ENCODE data around the gene CEMIP2. TPM values are rescaled to one million over a fixed set of nuclear protein-coding genes. Genes with fewer than 3 reads are reported as not detected.

Gene CEMIP2
- total RNA-seq, 1 experiment from 2014 or later: 40.5 TPM

DNA sequence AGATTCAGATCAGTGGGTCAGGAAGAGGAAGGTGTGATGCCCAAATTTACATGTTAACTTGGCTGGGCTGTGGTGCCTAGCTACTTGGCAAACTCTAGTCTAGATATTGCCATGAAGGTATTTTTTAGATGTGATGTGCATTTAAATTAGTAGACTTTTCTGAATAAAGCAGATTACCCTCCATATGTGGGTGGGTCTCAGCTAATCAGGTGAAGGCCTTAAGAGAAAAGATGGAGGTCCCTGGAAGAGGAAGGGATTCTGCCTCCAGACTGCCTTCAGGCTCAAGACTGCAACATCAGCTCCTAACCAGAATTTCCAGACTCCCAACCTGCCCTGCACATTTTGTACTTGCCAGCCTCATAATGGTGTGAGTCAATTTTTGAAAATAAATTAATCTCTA, 115.8 kb downstream of the CEMIP2 start:
- DNase-seq (ENCODE audit: low spot score): no peak
- H3K27ac Mint-ChIP-seq: no peak overlapping the region
- H3K27me3 Mint-ChIP-seq (ENCODE audit: low read depth): peaks cover under 1% of the 10 kb centered on the region

DNA sequence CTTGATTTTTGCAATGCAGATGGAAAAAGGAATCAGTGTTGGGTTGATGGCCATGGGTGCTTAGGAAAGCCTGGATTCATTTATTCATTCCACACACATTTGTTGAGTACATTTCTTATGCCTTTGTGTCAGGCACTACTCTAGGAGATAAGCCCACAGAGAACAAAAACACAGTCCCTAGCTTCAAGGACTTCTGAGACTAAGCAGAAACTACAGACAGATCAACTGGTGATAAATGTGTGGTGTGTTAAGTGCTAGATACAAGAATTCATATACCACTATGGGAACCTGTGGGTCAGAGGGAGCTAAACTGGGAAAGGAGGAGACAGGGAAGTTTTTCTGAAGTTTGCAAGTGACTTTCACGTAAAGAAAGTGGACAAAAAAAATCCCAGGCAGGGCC, 119.9 kb downstream of the CEMIP2 start:
- Mint-ChIP-seq H3K27ac (no peak overlapping the region), H3K4me1 (peaks cover 10% of the 10 kb centered on the region), H3K27me3 (ENCODE audit: low read depth) (peaks cover 23% of the 10 kb centered on the region), H3K4me3 (no peak overlapping the region), H3K9me3 (peaks cover 7% of the 10 kb centered on the region), H3K36me3 (no peaks in the 10 kb centered on the region)
- TF ChIP-seq RELA (CRISPR knock-in tag; IDR thresholded peaks at IDR 0.05; ENCODE audit: borderline replicate concordance) (no peak), EMX1 (CRISPR knock-in tag; IDR thresholded peaks at IDR 0.05) (no peak), TCF7 (CRISPR knock-in tag; IDR thresholded peaks at IDR 0.05; ENCODE audit: low read depth) (no peak), CREB1 (CRISPR knock-in tag; IDR thresholded peaks at IDR 0.05) (no peak), ETV6 (CRISPR knock-in tag; IDR thresholded peaks at IDR 0.05) (no peak), ZBTB21 (CRISPR knock-in tag; IDR thresholded peaks at IDR 0.05; ENCODE audit: borderline replicate concordance) (no peak)
- TF ChIP-seq, protein P1, sequence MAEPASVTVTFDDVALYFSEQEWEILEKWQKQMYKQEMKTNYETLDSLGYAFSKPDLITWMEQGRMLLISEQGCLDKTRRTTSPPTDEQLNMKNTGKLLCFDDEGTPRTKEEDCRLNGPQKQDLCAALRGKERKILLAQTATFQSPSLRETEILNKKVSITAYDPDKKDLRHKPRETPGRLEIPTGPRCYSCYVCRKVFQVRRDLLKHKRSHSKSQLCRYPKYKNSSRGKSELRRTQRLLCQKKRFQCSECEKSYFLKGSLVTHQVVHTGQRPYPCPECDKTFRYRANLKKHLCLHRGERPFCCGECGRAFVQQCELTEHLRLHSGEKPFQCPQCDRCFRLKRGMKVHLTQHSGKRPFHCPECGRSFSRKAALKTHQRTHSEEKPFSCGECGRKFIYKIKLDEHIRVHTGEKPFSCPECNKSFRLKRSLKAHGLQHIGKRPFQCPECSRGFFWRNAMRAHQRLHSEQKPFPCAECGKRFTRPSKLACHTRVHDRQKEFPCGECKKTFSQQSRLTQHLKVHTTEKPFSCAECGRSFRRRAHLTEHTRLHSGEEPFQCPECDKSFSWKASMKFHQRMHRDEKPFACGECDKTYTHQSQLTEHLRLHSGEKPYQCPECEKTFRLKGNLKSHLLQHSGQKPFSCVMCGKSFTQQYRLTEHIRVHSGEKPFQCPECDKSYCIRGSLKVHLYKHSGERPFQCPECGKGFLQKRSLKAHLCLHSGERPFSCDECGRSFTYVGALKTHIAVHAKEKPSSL (CRISPR knock-in tag; conservative IDR thresholded peaks at IDR 0.05): no peak
- TF ChIP-seq, protein P2, sequence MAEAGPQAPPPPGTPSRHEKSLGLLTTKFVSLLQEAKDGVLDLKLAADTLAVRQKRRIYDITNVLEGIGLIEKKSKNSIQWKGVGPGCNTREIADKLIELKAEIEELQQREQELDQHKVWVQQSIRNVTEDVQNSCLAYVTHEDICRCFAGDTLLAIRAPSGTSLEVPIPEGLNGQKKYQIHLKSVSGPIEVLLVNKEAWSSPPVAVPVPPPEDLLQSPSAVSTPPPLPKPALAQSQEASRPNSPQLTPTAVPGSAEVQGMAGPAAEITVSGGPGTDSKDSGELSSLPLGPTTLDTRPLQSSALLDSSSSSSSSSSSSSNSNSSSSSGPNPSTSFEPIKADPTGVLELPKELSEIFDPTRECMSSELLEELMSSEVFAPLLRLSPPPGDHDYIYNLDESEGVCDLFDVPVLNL (CRISPR knock-in tag; IDR thresholded peaks at IDR 0.05; ENCODE audit: borderline replicate concordance, low read depth): no peak
- TF ChIP-seq, protein P3, sequence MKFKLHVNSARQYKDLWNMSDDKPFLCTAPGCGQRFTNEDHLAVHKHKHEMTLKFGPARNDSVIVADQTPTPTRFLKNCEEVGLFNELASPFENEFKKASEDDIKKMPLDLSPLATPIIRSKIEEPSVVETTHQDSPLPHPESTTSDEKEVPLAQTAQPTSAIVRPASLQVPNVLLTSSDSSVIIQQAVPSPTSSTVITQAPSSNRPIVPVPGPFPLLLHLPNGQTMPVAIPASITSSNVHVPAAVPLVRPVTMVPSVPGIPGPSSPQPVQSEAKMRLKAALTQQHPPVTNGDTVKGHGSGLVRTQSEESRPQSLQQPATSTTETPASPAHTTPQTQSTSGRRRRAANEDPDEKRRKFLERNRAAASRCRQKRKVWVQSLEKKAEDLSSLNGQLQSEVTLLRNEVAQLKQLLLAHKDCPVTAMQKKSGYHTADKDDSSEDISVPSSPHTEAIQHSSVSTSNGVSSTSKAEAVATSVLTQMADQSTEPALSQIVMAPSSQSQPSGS (CRISPR knock-in tag; IDR thresholded peaks at IDR 0.05; ENCODE audit: borderline replicate concordance, low read depth): no peak
- TF ChIP-seq, protein P4, sequence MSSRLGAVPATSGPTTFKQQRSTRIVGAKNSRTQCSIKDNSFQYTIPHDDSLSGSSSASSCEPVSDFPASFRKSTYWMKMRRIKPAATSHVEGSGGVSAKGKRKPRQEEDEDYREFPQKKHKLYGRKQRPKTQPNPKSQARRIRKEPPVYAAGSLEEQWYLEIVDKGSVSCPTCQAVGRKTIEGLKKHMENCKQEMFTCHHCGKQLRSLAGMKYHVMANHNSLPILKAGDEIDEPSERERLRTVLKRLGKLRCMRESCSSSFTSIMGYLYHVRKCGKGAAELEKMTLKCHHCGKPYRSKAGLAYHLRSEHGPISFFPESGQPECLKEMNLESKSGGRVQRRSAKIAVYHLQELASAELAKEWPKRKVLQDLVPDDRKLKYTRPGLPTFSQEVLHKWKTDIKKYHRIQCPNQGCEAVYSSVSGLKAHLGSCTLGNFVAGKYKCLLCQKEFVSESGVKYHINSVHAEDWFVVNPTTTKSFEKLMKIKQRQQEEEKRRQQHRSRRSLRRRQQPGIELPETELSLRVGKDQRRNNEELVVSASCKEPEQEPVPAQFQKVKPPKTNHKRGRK (CRISPR knock-in tag; IDR thresholded peaks at IDR 0.05; ENCODE audit: borderline replicate concordance): no peak
- TF ChIP-seq, protein P5, sequence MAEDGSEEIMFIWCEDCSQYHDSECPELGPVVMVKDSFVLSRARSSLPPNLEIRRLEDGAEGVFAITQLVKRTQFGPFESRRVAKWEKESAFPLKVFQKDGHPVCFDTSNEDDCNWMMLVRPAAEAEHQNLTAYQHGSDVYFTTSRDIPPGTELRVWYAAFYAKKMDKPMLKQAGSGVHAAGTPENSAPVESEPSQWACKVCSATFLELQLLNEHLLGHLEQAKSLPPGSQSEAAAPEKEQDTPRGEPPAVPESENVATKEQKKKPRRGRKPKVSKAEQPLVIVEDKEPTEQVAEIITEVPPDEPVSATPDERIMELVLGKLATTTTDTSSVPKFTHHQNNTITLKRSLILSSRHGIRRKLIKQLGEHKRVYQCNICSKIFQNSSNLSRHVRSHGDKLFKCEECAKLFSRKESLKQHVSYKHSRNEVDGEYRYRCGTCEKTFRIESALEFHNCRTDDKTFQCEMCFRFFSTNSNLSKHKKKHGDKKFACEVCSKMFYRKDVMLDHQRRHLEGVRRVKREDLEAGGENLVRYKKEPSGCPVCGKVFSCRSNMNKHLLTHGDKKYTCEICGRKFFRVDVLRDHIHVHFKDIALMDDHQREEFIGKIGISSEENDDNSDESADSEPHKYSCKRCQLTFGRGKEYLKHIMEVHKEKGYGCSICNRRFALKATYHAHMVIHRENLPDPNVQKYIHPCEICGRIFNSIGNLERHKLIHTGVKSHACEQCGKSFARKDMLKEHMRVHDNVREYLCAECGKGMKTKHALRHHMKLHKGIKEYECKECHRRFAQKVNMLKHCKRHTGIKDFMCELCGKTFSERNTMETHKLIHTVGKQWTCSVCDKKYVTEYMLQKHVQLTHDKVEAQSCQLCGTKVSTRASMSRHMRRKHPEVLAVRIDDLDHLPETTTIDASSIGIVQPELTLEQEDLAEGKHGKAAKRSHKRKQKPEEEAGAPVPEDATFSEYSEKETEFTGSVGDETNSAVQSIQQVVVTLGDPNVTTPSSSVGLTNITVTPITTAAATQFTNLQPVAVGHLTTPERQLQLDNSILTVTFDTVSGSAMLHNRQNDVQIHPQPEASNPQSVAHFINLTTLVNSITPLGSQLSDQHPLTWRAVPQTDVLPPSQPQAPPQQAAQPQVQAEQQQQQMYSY (CRISPR knock-in tag; IDR thresholded peaks at IDR 0.05): no peak
- TF ChIP-seq, protein P6, sequence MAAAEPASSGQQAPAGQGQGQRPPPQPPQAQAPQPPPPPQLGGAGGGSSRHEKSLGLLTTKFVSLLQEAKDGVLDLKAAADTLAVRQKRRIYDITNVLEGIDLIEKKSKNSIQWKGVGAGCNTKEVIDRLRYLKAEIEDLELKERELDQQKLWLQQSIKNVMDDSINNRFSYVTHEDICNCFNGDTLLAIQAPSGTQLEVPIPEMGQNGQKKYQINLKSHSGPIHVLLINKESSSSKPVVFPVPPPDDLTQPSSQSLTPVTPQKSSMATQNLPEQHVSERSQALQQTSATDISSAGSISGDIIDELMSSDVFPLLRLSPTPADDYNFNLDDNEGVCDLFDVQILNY (CRISPR knock-in tag; IDR thresholded peaks at IDR 0.05): no peak
- TF ChIP-seq, protein P7, sequence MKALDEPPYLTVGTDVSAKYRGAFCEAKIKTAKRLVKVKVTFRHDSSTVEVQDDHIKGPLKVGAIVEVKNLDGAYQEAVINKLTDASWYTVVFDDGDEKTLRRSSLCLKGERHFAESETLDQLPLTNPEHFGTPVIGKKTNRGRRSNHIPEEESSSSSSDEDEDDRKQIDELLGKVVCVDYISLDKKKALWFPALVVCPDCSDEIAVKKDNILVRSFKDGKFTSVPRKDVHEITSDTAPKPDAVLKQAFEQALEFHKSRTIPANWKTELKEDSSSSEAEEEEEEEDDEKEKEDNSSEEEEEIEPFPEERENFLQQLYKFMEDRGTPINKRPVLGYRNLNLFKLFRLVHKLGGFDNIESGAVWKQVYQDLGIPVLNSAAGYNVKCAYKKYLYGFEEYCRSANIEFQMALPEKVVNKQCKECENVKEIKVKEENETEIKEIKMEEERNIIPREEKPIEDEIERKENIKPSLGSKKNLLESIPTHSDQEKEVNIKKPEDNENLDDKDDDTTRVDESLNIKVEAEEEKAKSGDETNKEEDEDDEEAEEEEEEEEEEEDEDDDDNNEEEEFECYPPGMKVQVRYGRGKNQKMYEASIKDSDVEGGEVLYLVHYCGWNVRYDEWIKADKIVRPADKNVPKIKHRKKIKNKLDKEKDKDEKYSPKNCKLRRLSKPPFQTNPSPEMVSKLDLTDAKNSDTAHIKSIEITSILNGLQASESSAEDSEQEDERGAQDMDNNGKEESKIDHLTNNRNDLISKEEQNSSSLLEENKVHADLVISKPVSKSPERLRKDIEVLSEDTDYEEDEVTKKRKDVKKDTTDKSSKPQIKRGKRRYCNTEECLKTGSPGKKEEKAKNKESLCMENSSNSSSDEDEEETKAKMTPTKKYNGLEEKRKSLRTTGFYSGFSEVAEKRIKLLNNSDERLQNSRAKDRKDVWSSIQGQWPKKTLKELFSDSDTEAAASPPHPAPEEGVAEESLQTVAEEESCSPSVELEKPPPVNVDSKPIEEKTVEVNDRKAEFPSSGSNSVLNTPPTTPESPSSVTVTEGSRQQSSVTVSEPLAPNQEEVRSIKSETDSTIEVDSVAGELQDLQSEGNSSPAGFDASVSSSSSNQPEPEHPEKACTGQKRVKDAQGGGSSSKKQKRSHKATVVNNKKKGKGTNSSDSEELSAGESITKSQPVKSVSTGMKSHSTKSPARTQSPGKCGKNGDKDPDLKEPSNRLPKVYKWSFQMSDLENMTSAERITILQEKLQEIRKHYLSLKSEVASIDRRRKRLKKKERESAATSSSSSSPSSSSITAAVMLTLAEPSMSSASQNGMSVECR (CRISPR knock-in tag; IDR thresholded peaks at IDR 0.05; ENCODE audit: borderline replicate concordance): no peak
- TF ChIP-seq, protein P8, sequence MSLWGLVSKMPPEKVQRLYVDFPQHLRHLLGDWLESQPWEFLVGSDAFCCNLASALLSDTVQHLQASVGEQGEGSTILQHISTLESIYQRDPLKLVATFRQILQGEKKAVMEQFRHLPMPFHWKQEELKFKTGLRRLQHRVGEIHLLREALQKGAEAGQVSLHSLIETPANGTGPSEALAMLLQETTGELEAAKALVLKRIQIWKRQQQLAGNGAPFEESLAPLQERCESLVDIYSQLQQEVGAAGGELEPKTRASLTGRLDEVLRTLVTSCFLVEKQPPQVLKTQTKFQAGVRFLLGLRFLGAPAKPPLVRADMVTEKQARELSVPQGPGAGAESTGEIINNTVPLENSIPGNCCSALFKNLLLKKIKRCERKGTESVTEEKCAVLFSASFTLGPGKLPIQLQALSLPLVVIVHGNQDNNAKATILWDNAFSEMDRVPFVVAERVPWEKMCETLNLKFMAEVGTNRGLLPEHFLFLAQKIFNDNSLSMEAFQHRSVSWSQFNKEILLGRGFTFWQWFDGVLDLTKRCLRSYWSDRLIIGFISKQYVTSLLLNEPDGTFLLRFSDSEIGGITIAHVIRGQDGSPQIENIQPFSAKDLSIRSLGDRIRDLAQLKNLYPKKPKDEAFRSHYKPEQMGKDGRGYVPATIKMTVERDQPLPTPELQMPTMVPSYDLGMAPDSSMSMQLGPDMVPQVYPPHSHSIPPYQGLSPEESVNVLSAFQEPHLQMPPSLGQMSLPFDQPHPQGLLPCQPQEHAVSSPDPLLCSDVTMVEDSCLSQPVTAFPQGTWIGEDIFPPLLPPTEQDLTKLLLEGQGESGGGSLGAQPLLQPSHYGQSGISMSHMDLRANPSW (CRISPR knock-in tag; conservative IDR thresholded peaks at IDR 0.05; ENCODE audit: low read depth): no peak
- DNase-seq (ENCODE audit: low spot score): no peak
- ATAC-seq: no peak
- CTCF ChIA-PET: interaction anchor here (1.2 kb wide), 1 partner anchor 376 kb away, joined by 3 read pairs; no protein-coding TSS in a partner anchor
- POLR2A ChIA-PET: no interaction called here

More for the DNA sequence above, 115.8 kb downstream of the CEMIP2 start:
- peaks cover 12% of the 10 kb centered on the region for H3K9me3 Mint-ChIP-seq
- POLR2A ChIA-PET: no interaction called here
- ATAC-seq: no peak
- H3K4me1 Mint-ChIP-seq: peaks cover 1% of the 10 kb centered on the region
- H3K4me3 Mint-ChIP-seq: no peak overlapping the region
- TF ChIP-seq FOXP1 (CRISPR knock-in tag; IDR thresholded peaks at IDR 0.05; ENCODE audit: borderline replicate concordance): no peak
- H3K36me3 Mint-ChIP-seq: no peaks in the 10 kb centered on the region
- CTCF ChIA-PET: interaction anchor here (0.6 kb wide), 1 partner anchor 19 kb away, joined by 3 read pairs; no protein-coding TSS in a partner anchor
